Myocyte (in vitro differentiated cells): ENCODE measurements around the gene GPR151. TPM values are rescaled to one million over a fixed set of nuclear protein-coding genes. Genes with fewer than 3 reads are reported as not detected.
"Not testable (repeated sequence)": the region's sequence is repeated elsewhere in the genome, so short reads cannot be mapped to it uniquely, and the experiment has no call there.

Experiments used
- DNase-seq: peaks from one replicate; pipeline ENCODE4 v3.0.0-alpha.2; 2012; ENCODE audit warnings: low read depth
- polyA plus RNA-seq: library from polyadenylated mRNA; unstranded; fragments of >200 nt; gene quantifications from one replicate; pipeline ENCODE4 v1.2.1, GENCODE V29; 2012; ENCODE audit warnings: missing spikeins
- total RNA-seq: library from RNA; depleted of rRNA; stranded (reverse); fragments of >200 nt; gene quantifications from 2 replicates; pipeline ENCODE4 v1.2.3, GENCODE V29; 2014

Gene GPR151
- total RNA-seq = not detected in 2 replicates
- polyA plus RNA-seq = not detected

GRCh38 chr5:146516151-146516475 is at the start of gene GPR151:
Gene GPR151, minus strand, starts transcription at chr5:146516190. Its CDS starts 77 bp downstream, at chr5:146516113.
- no peak for DNase-seq

- DNase-seq = no peak
These were observed 48.2 kb upstream of the GPR151 start for GRCh38 chr5:146564007-146564762.

- no peak for DNase-seq
These were observed 46.5 kb upstream of the GPR151 start for GRCh38 chr5:146562461-146562860.

GRCh38 chr5:146561711-146562110 is 45.7 kb upstream of the GPR151 start:
- peak; percentile 80 for DNase-seq

GRCh38 chr5:146560205-146560812 is 44.3 kb upstream of the GPR151 start:
- DNase-seq = peak; percentile 21

GRCh38 chr5:146556884-146557283 is 40.9 kb upstream of the GPR151 start:
- not testable (repeated sequence) for DNase-seq

GRCh38 chr5:146553446-146553845 is 37.5 kb upstream of the GPR151 start:
- DNase-seq = no peak

GRCh38 chr5:146549615-146550014 is 33.6 kb upstream of the GPR151 start:
- DNase-seq = no peak

GRCh38 chr5:146548781-146549449 is 32.9 kb upstream of the GPR151 start:
- DNase-seq = no peak

GRCh38 chr5:146544232-146544631 is 28.2 kb upstream of the GPR151 start:
- peak; percentile 49 for DNase-seq

- DNase-seq = peak; percentile 49
These were observed 26.2 kb upstream of the GPR151 start for GRCh38 chr5:146541958-146542849.

GRCh38 chr5:146540414-146540813 is 24.4 kb upstream of the GPR151 start:
- no peak for DNase-seq

- DNase-seq = no peak
These were observed 24.0 kb upstream of the GPR151 start for GRCh38 chr5:146539973-146540372.

GRCh38 chr5:146538432-146538831 is 22.4 kb upstream of the GPR151 start:
- no peak for DNase-seq

- DNase-seq = no peak
These were observed 17.9 kb upstream of the GPR151 start for GRCh38 chr5:146533882-146534281.

GRCh38 chr5:146533260-146533857 is 17.4 kb upstream of the GPR151 start:
- peak; percentile 67 for DNase-seq

- DNase-seq = no peak
These were observed 14.0 kb upstream of the GPR151 start for GRCh38 chr5:146529984-146530383.

GRCh38 chr5:146528236-146528635 is 12.2 kb upstream of the GPR151 start:
- DNase-seq = no peak

- no peak for DNase-seq
These were observed 11.8 kb upstream of the GPR151 start for GRCh38 chr5:146527785-146528184.

- no peak for DNase-seq
These were observed 7.7 kb upstream of the GPR151 start for GRCh38 chr5:146523698-146524097.
